ENCODE data around the gene SMIM36. TPM values are rescaled to one million over a fixed set of nuclear protein-coding genes. Genes with fewer than 3 reads are reported as not detected.
"Not testable (repeated sequence)": the region's sequence is repeated elsewhere in the genome, so short reads cannot be mapped to it uniquely, and the experiment has no call there.

SMIM36 gene
- total RNA-seq, 1 donor from 2014 or later, result not detected

- H3K4me1 ChIP-seq, result peaks cover 17% of the 10 kb centered on the region
- intact Hi-C loops (cut with DNase I), result no loop called here
- no peak for TF ChIP-seq CTCF (IDR thresholded peaks at IDR 0.05)
- no peaks in the 10 kb centered on the region for H3K36me3 ChIP-seq
- DNase-seq (no peak), ATAC-seq (no peak)
- no peaks in the 10 kb centered on the region for H3K9me3 ChIP-seq
- no peaks in the 10 kb centered on the region for H3K27me3 ChIP-seq (ENCODE audit: low read depth)
- no peak overlapping the region for H3K4me3 ChIP-seq
- H3K27ac ChIP-seq, result no peak overlapping the region
Observed at GRCh38 chr17:55430541-55431288, 80.5 kb downstream of the SMIM36 start.

- no peaks in the 10 kb centered on the region for H3K27me3 ChIP-seq (ENCODE audit: low read depth)
- intact Hi-C loops (cut with DNase I), result no loop called here
- H3K9me3 ChIP-seq, result no peaks in the 10 kb centered on the region
- no peak for ATAC-seq
- H3K4me3 ChIP-seq, result no peak overlapping the region
- peaks cover 3% of the 10 kb centered on the region for H3K4me1 ChIP-seq
- no peaks in the 10 kb centered on the region for H3K36me3 ChIP-seq
- no peak for DNase-seq
- H3K27ac ChIP-seq, result no peak overlapping the region
- no peak for TF ChIP-seq CTCF (IDR thresholded peaks at IDR 0.05)
Observed at GRCh38 chr17:55427587-55427882, 83.7 kb downstream of the SMIM36 start.

- Histone ChIP-seq H3K27ac (no peak overlapping the region), H3K4me1 (peaks cover 5% of the 10 kb centered on the region), H3K9me3 (no peaks in the 10 kb centered on the region), H3K27me3 (ENCODE audit: low read depth) (no peaks in the 10 kb centered on the region), H3K36me3 (no peaks in the 10 kb centered on the region), H3K4me3 (no peak overlapping the region)
- no peak for TF ChIP-seq CTCF (IDR thresholded peaks at IDR 0.05)
- intact Hi-C loops (cut with DNase I), result no loop called here
- ATAC-seq (no peak), DNase-seq (no peak)
Observed at GRCh38 chr17:55426851-55427586, 84.2 kb downstream of the SMIM36 start.

GRCh38 chr17:55424893-55425540, 86.2 kb downstream of the SMIM36 start:
- DNase-seq (no peak), ATAC-seq (no peak)
- peaks cover 14% of the 10 kb centered on the region for H3K4me1 ChIP-seq
- no peaks in the 10 kb centered on the region for H3K9me3 ChIP-seq
- TF ChIP-seq CTCF (IDR thresholded peaks at IDR 0.05), result no peak
- H3K27ac ChIP-seq, result no peak overlapping the region
- H3K36me3 ChIP-seq, result no peaks in the 10 kb centered on the region
- no peak overlapping the region for H3K4me3 ChIP-seq
- H3K27me3 ChIP-seq (ENCODE audit: low read depth), result no peaks in the 10 kb centered on the region
- intact Hi-C loops (cut with DNase I), result no loop called here

- DNase-seq (no peak), ATAC-seq (no peak)
- no peak overlapping the region for H3K27ac ChIP-seq
- no peaks in the 10 kb centered on the region for H3K27me3 ChIP-seq (ENCODE audit: low read depth)
- no peak overlapping the region for H3K4me3 ChIP-seq
- peaks cover 24% of the 10 kb centered on the region for H3K4me1 ChIP-seq
- no peaks in the 10 kb centered on the region for H3K9me3 ChIP-seq
- intact Hi-C loops (cut with DNase I), result no loop called here
- H3K36me3 ChIP-seq, result no peaks in the 10 kb centered on the region
- no peak for TF ChIP-seq CTCF (IDR thresholded peaks at IDR 0.05)
Observed at GRCh38 chr17:55423535-55423934, 87.7 kb downstream of the SMIM36 start.

GRCh38 chr17:55422828-55423164, 88.5 kb downstream of the SMIM36 start:
- ATAC-seq; DNase-seq; H3K27me3 ChIP-seq (ENCODE audit: low read depth); H3K9me3 ChIP-seq; intact Hi-C loops (cut with DNase I); H3K36me3 ChIP-seq; H3K4me3 ChIP-seq; H3K27ac ChIP-seq: not testable (repeated sequence)
- H3K4me1 ChIP-seq, result peaks cover 24% of the 10 kb centered on the region
